Measurements from ENCODE around the gene SPRY2. TPM values are rescaled to one million over a fixed set of nuclear protein-coding genes. Genes with fewer than 3 reads are reported as not detected.

Gene SPRY2
- total and polyA plus RNA-seq, 3 donors from 2014 or later: 8.4 to 12.9 (median 10.7) TPM

GRCh38 chr13:80303225-80303811, 37.6 kb downstream of the SPRY2 start:
- intact Hi-C loops (cut with DNase I; ENCODE audit: low total_unique reads): no loop called here
- Histone ChIP-seq H3K36me3 (ENCODE audit: low read depth, missing control alignments) (no peaks in the 10 kb centered on the region), H3K4me3 (no peak overlapping the region), H3K9me3 (no peaks in the 10 kb centered on the region), H3K27ac (no peak overlapping the region), H3K4me1 (no peaks in the 10 kb centered on the region), H3K27me3 (no peaks in the 10 kb centered on the region)
- 87 to 89% methylated on average over 6 of the region's 6 CpGs for WGBS, 2 donors
- TF ChIP-seq POLR2A (IDR thresholded peaks at IDR 0.05) (no peak), CTCF (IDR thresholded peaks at IDR 0.05) (no peak)
- no peak for DNase-seq

DNA sequence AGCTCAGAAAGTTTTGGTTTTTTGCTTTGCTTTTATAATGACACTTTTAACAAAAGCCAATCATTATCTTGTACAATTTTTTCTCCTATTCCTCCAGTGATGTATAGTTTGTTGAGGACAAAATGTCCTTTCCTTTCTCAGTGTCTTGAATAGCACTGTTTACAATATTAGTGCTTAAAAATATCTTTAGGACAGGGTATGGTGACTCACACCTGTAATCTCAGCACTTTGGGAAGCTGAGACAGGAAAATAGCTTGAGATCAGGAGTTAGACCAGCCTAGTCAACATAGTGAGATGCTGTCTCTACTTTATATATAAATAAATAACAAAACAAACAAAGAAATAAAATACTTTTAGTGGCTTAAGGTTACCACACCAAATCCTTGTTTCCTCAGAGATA, 41.9 kb downstream of the SPRY2 start:
- H3K4me3 ChIP-seq: no peak overlapping the region
- no peaks in the 10 kb centered on the region for H3K9me3 ChIP-seq
- no peak for DNase-seq
- H3K4me1 ChIP-seq: no peaks in the 10 kb centered on the region
- TF ChIP-seq CTCF (IDR thresholded peaks at IDR 0.05): no peak
- TF ChIP-seq POLR2A (IDR thresholded peaks at IDR 0.05): no peak
- no peak overlapping the region for H3K27ac ChIP-seq
- H3K27me3 ChIP-seq: no peaks in the 10 kb centered on the region
- intact Hi-C loops (cut with DNase I; ENCODE audit: low total_unique reads): no loop called here
- H3K36me3 ChIP-seq (ENCODE audit: low read depth, missing control alignments): no peaks in the 10 kb centered on the region

- H3K36me3 ChIP-seq (ENCODE audit: low read depth, missing control alignments): no peaks in the 10 kb centered on the region
- WGBS, 2 donors: 60 to 70% methylated on average over 2 of the region's 2 CpGs
These were observed 43.4 kb downstream of the SPRY2 start for GRCh38 chr13:80297503-80297902.

DNA sequence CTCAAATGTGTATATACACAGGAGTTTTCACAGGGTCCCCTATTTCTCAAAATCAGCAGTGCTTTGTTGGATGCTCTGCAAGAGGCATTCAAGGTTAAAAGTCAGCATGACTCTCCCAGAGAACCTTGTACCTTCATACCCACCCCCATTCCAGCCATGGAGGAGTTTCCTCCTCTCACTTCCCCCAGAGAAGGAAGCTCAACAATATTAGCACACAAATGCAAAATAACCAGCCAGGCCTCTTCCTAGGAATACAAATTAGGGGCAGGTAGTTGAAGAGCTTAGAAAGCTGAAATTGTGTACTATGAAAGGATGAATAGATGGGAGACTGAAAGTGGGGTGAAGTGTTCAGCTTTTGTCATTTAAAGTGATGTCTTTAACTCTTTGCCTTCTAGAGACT, 43.8 kb downstream of the SPRY2 start:
- Histone ChIP-seq H3K36me3 (ENCODE audit: low read depth, missing control alignments) (no peaks in the 10 kb centered on the region), H3K4me1 (no peaks in the 10 kb centered on the region), H3K4me3 (no peak overlapping the region), H3K27ac (no peak overlapping the region), H3K9me3 (no peaks in the 10 kb centered on the region), H3K27me3 (no peaks in the 10 kb centered on the region)
- intact Hi-C loops (cut with DNase I; ENCODE audit: low total_unique reads): no loop called here
- DNase-seq: no peak
- TF ChIP-seq POLR2A (IDR thresholded peaks at IDR 0.05) (no peak), CTCF (IDR thresholded peaks at IDR 0.05) (no peak)

More at GRCh38 chr13:80297503-80297902, 43.4 kb downstream of the SPRY2 start:
- Histone ChIP-seq H3K9me3 (no peaks in the 10 kb centered on the region), H3K4me3 (no peak overlapping the region), H3K27ac (no peak overlapping the region), H3K4me1 (no peaks in the 10 kb centered on the region), H3K27me3 (no peaks in the 10 kb centered on the region)
- no peak for DNase-seq
- TF ChIP-seq CTCF (IDR thresholded peaks at IDR 0.05) (no peak), POLR2A (IDR thresholded peaks at IDR 0.05) (no peak)
- intact Hi-C loops (cut with DNase I; ENCODE audit: low total_unique reads): no loop called here

DNA sequence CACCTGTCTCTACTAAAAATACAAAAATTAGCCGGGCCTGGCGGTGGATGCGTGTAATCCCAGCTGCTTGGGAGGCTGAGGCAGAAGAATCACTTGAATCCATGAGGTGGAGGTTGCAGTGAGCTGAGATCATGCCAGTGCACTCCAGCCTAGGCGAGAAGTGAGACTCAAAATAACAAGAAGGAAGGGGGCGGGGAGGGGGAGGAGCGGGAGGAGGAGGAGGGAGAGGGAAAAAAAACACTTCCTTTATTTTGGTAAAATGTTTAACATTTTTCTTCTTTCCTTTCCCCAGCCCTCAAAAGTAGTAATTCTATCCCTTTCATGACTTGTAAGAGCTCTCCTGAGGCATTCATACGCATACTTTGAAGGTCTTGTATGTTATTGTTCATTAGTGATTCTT, 44.3 kb downstream of the SPRY2 start:
- DNase-seq: no peak
- Histone ChIP-seq H3K9me3 (no peaks in the 10 kb centered on the region), H3K27me3 (no peaks in the 10 kb centered on the region), H3K4me1 (no peaks in the 10 kb centered on the region), H3K27ac (no peak overlapping the region), H3K36me3 (ENCODE audit: low read depth, missing control alignments) (no peaks in the 10 kb centered on the region), H3K4me3 (no peak overlapping the region)
- intact Hi-C loops (cut with DNase I; ENCODE audit: low total_unique reads): no loop called here
- WGBS, 2 donors: 85 to 87% methylated on average over 7 of the region's 7 CpGs
- TF ChIP-seq CTCF (IDR thresholded peaks at IDR 0.05) (no peak), POLR2A (IDR thresholded peaks at IDR 0.05) (no peak)
